B cell (primary cell): Measurements from ENCODE around the gene SEMA6A. TPM values are rescaled to one million over a fixed set of nuclear protein-coding genes. Genes with fewer than 3 reads are reported as not detected.

Experiments used
- ATAC-seq: fragments of 200-7000 bp; cut with Tn5 transposase; one replicate; pipeline ENCODE4 v1.10.0; 2021; ENCODE audit warnings: low read depth, mild to moderate bottlenecking, moderate number of reproducible peaks, moderate library complexity
- CTCF ChIA-PET: fragments of 350-600 bp; sonication (Branson Sonifier 250); formaldehyde crosslinking; loops from one replicate; lab custom pipeline; 2021; ENCODE audit warnings: antibody characterized with exemption, inconsistent platforms; lab: Charles Lee
- POLR2A ChIA-PET: fragments of 350-600 bp; sonication (Branson Sonifier 250); formaldehyde crosslinking; loops from one replicate; lab custom pipeline; 2021; ENCODE audit warnings: antibody characterized with exemption; lab: Charles Lee
- DNase-seq: peaks from one replicate; pipeline ENCODE4 v3.0.0; 2013
- H2AFZ ChIP-seq: 2 replicates; pipeline ENCODE4 v1.6.1; 2012; ENCODE audit warnings: mild to moderate bottlenecking, low read depth, low read length; ENCODE audit not compliant: insufficient read depth, poor library complexity, severe bottlenecking
- H3K27ac ChIP-seq, 2 donors: 1 replicate in 1 of 2; 2 replicates in 1 of 2; pipeline ENCODE4 v1.5.1; 2012 to 2013; ENCODE audit warnings: low read length in 2 of 2, mild to moderate bottlenecking in 2 of 2, moderate library complexity in 1 of 2
- H3K27me3 ChIP-seq, 4 experiments: fragments of 200-600 bp in 1 of 4; sonication (generic) in 1 of 4; replicated peaks in 1 of 4; 1 replicate in 2 of 4; 2 replicates in 2 of 4; pipeline versions ENCODE4 v1.6.1 to v1.7.0; 2013 to 2016; ENCODE audit warnings: low read length in 3 of 4, mild to moderate bottlenecking in 2 of 4, mixed read lengths in 1 of 4, moderate library complexity in 1 of 4; ENCODE audit not compliant: insufficient read depth in 4 of 4, control insufficient read depth in 3 of 4; ENCODE audit errors: control extremely low read depth in 1 of 4
- H3K36me3 ChIP-seq, 2 experiments: replicated peaks in 1 of 2; 1 replicate in 1 of 2; 2 replicates in 1 of 2; pipeline versions ENCODE4 v1.6.1 to v1.7.1; 2013; ENCODE audit warnings: low read length in 1 of 2; ENCODE audit not compliant: insufficient read depth in 2 of 2, control insufficient read depth in 1 of 2; ENCODE audit errors: control extremely low read depth in 1 of 2, extremely low read depth in 1 of 2
- H3K4me1 ChIP-seq, 2 donors: fragments of 200-600 bp in 1 of 2; sonication (generic) in 1 of 2; 1 replicate in 1 of 2; 2 replicates in 1 of 2; pipeline versions ENCODE4 v1.5.1 to v1.6.1; 2013 to 2017; ENCODE audit warnings: low read length in 2 of 2; ENCODE audit not compliant: control insufficient read depth in 2 of 2, insufficient read depth in 2 of 2
- H3K4me2 ChIP-seq: replicated peaks from 2 replicates; pipeline ENCODE3; 2012; ENCODE audit warnings: mild to moderate bottlenecking, low read depth, low read length; ENCODE audit not compliant: poor library complexity, severe bottlenecking
- H3K4me3 ChIP-seq, 5 experiments: fragments of 200-600 bp in 1 of 5; sonication (generic) in 1 of 5; 1 replicate in 3 of 5; 2 replicates in 2 of 5; pipeline versions ENCODE4 v1.5.1 to v1.7.0; 2011 to 2016; ENCODE audit warnings: low read length in 4 of 5, mild to moderate bottlenecking in 4 of 5, low read depth in 2 of 5, control low read depth in 1 of 5, moderate library complexity in 1 of 5; ENCODE audit not compliant: insufficient read depth in 1 of 5; ENCODE audit errors: control extremely low read depth in 1 of 5, extremely low read depth in 1 of 5
- H3K79me2 ChIP-seq: fragments of 200-600 bp; sonication (generic); one replicate; pipeline ENCODE4 v1.6.0; 2016; ENCODE audit warnings: low read length; ENCODE audit not compliant: control insufficient read depth, insufficient read depth
- H3K9ac ChIP-seq: fragments of 200-600 bp; sonication (generic); 2 replicates; pipeline ENCODE4 v1.6.1; 2017; ENCODE audit warnings: mild to moderate bottlenecking, low read length, moderate library complexity
- H3K9me3 ChIP-seq, 3 donors: one replicate each; pipeline versions ENCODE4 v1.6.1 to v1.7.1; 2013; ENCODE audit warnings: low read length in 2 of 3; ENCODE audit not compliant: control insufficient read depth in 2 of 3, insufficient read depth in 1 of 3; ENCODE audit errors: control extremely low read depth in 1 of 3
- H4K20me1 ChIP-seq: 2 replicates; pipeline ENCODE4 v1.6.0; 2012; ENCODE audit warnings: mild to moderate bottlenecking, low read length; ENCODE audit not compliant: insufficient read depth, control insufficient read depth, poor library complexity, severe bottlenecking
- H3K27ac Mint-ChIP-seq: one replicate; pipeline ENCODE4 v1.8.0; 2021; ENCODE audit warnings: mixed read lengths
- H3K27me3 Mint-ChIP-seq: one replicate; pipeline ENCODE4 v1.8.0; 2021; ENCODE audit warnings: mixed read lengths
- H3K4me1 Mint-ChIP-seq: one replicate; pipeline ENCODE4 v1.8.0; 2021; ENCODE audit warnings: mixed read lengths
- H3K4me3 Mint-ChIP-seq: one replicate; pipeline ENCODE4 v1.8.0; 2021; ENCODE audit warnings: mixed read lengths
- H3K9me3 Mint-ChIP-seq: one replicate; pipeline ENCODE4 v1.8.0; 2022; ENCODE audit warnings: mixed read lengths; ENCODE audit not compliant: insufficient read depth
- CTCF ChIP-seq: fragments of 200-600 bp; IDR thresholded peaks from one replicate; pipeline ENCODE4 v1.8.0; 2022; ENCODE audit warnings: antibody characterized with exemption, mild to moderate bottlenecking
- EZH2 ChIP-seq: IDR thresholded peaks from 2 replicates; pipeline ENCODE4 v1.6.1; 2012; ENCODE audit warnings: borderline replicate concordance, low read depth, mild to moderate bottlenecking, moderate library complexity, low read length; ENCODE audit not compliant: insufficient read depth, poor library complexity, severe bottlenecking
- WGBS: methylation state at CpG from one replicate; pipeline ENCODE4 v1.1.5; 2013; ENCODE audit warnings: missing lambda C conversion rate; ENCODE audit not compliant: insufficient coverage; 5-methylcytosine and 5-hydroxymethylcytosine counted together
- intact Hi-C: fragments of 100-400 bp; cut with micrococcal nuclease; formaldehyde crosslinking; loops from one replicate; pipeline ENCODE4 v1.10.0; 2022
- polyA plus RNA-seq: library from polyadenylated mRNA; depleted of rRNA; stranded (reverse); fragments of >200 nt; gene quantifications from 2 replicates; pipeline ENCODE4 v1.2.3, GENCODE V29; 2012
- total RNA-seq, 2 donors: library from RNA; stranded (reverse); fragments of 120-200 nt in 1 of 2; gene quantifications; 1 replicate in 1 of 2; 2 replicates in 1 of 2; pipeline versions ENCODE4 v1.2.3 to v1.2.4, GENCODE V29; 2013 to 2022

The SEMA6A gene
- total and polyA plus RNA-seq, 2 donors (not counting 1 experiment from before 2014, with no cell fraction given): 0.44 TPM; not detected in 1

- WGBS: 90% methylated on average over 2 of the region's 7 CpGs
- H3K9me3 ChIP-seq: no peaks in the 10 kb centered on the region
- Mint-ChIP-seq H3K27ac (no peak overlapping the region), H3K9me3 (peaks cover 4% of the 10 kb centered on the region), H3K4me1 (no peaks in the 10 kb centered on the region), H3K4me3 (no peak overlapping the region), H3K27me3 (no peaks in the 10 kb centered on the region)
- no peak overlapping the region for H3K4me3 ChIP-seq
- intact Hi-C loops: no loop called here
- H2AFZ ChIP-seq: no peak overlapping the region
- DNase-seq: no peak
- POLR2A ChIA-PET: no interaction called here
- H3K4me1 ChIP-seq: no peaks in the 10 kb centered on the region
- CTCF ChIA-PET: no interaction called here
- no peaks in the 10 kb centered on the region for H3K79me2 ChIP-seq
- H3K4me2 ChIP-seq: no peak overlapping the region
- ATAC-seq: no peak
- no peak overlapping the region for H3K9ac ChIP-seq
- TF ChIP-seq CTCF: no peak
- no peak for TF ChIP-seq EZH2
- H4K20me1 ChIP-seq: no peaks in the 10 kb centered on the region
- no peak overlapping the region for H3K27ac ChIP-seq
- H3K36me3 ChIP-seq: peaks cover 0 to 3% of the 10 kb centered on the region in 2 experiments
- H3K27me3 ChIP-seq: no peaks in the 10 kb centered on the region
Observed at GRCh38 chr5:116464144-116464708, 110.4 kb downstream of the SEMA6A start.

GRCh38 chr5:116462500-116462899 lies 112.1 kb downstream of the SEMA6A start:
- Histone ChIP-seq H3K4me2 (no peak overlapping the region), H2AFZ (no peak overlapping the region), H3K9me3 (no peaks in the 10 kb centered on the region), H3K27me3 (no peaks in the 10 kb centered on the region), H4K20me1 (no peaks in the 10 kb centered on the region), H3K4me1 (no peaks in the 10 kb centered on the region), H3K27ac (no peak overlapping the region), H3K79me2 (no peaks in the 10 kb centered on the region), H3K9ac (no peak overlapping the region), H3K4me3 (no peak overlapping the region), H3K36me3 (peaks cover 0 to 3% of the 10 kb centered on the region in 2 experiments)
- H3K27me3 Mint-ChIP-seq: no peaks in the 10 kb centered on the region
- intact Hi-C loops: no loop called here
- peaks cover under 1% of the 10 kb centered on the region for H3K9me3 Mint-ChIP-seq
- no peak overlapping the region for H3K4me3 Mint-ChIP-seq
- ChIA-PET CTCF (no interaction called here), POLR2A (no interaction called here)
- H3K27ac Mint-ChIP-seq: no peak overlapping the region
- H3K4me1 Mint-ChIP-seq: no peaks in the 10 kb centered on the region
- ATAC-seq: no peak
- TF ChIP-seq EZH2 (no peak), CTCF (no peak)
- WGBS: no CpG with 5 or more reads among the region's 1 CpG
- no peak for DNase-seq
